ENCODE data around the gene RIMS4. TPM values are rescaled to one million over a fixed set of nuclear protein-coding genes. Genes with fewer than 3 reads are reported as not detected.

RIMS4 gene
- total and polyA plus RNA-seq, 10 of the 15 experiments (the other 5 are each of a cell fraction or from before 2014, with no cell fraction given): under 0.01 to 0.07 (median 0.05) TPM; not detected in 5

- no peak for TF ChIP-seq POLR2AphosphoS2 (IDR thresholded peaks at IDR 0.05; ENCODE audit: low read depth, low read length)
- no peak for TF ChIP-seq MXI1 (IDR thresholded peaks at IDR 0.05; ENCODE audit: low read depth, low read length)
- no peak for TF ChIP-seq E2F8 (IDR thresholded peaks at IDR 0.05; ENCODE audit: low read depth, partially characterized antibody)
Observed at GRCh38 chr20:44856856-44857448, 46.6 kb upstream of the RIMS4 start (continued).

GRCh38 chr20:44856442-44856841 is 46.1 kb upstream of the RIMS4 start:
- ATAC-seq (no peak), FAIRE-seq (no peak), DNase-seq (ENCODE audit: low read depth, low spot score) (no peak)
- H3K36me3 ChIP-seq (ENCODE audit: control insufficient read depth in 2 of 2, insufficient read depth in 2 of 2, low read length in 1 of 2): no peaks in the 10 kb centered on the region
- no peaks in the 10 kb centered on the region for H4K20me1 ChIP-seq (ENCODE audit: control insufficient read depth, insufficient read depth)
- 43% methylated on average over 2 of the region's 2 CpGs for WGBS (ENCODE audit: insufficient coverage, insufficient replicate concordance, low lambda C conversion rate, missing lambda C conversion rate)
- no peak overlapping the region for H2AFZ ChIP-seq (ENCODE audit: control insufficient read depth, low read depth, low read length)
- no peak overlapping the region for H3K27ac ChIP-seq (ENCODE audit: control insufficient read depth, insufficient read depth)
- ChIA-PET RAD21 (ENCODE audit: unreplicated experiment) (no interaction called here), SMC1A (ENCODE audit: uncharacterized antibody, unreplicated experiment) (interaction anchor here (0.7 kb wide), 1 partner anchor 173 kb away, joined by 3 read pairs; no protein-coding TSS in a partner anchor), POLR2A (no interaction called here), CTCF (interaction anchor here (1.4 kb wide), 1 partner anchor 11 kb away, joined by 6 read pairs; no protein-coding TSS in a partner anchor)
- no peaks in the 10 kb centered on the region for H3K79me2 ChIP-seq (ENCODE audit: control insufficient read depth, insufficient read depth, low read length)
- H3K4me1 ChIP-seq (ENCODE audit: control insufficient read depth, insufficient read depth, low read length): no peaks in the 10 kb centered on the region
- H3K9me3 ChIP-seq (replicated peaks; ENCODE audit: control insufficient read depth, insufficient read depth, low read length): no peaks in the 10 kb centered on the region; the same call in 2 of the 3 replicates
- no peak overlapping the region for H3K4me3 ChIP-seq
- no peak overlapping the region for H3K9ac ChIP-seq (ENCODE audit: control insufficient read depth, insufficient read depth, low read length)
- no TSS peak for BruUV-seq (replicated peaks)
- H3K27me3 ChIP-seq (replicated peaks in 1 of 2; ENCODE audit: control insufficient read depth in 2 of 2, insufficient read depth in 2 of 2, low read length in 1 of 2): no peaks in the 10 kb centered on the region
- in situ Hi-C loops (cut with MboI): no loop called here
- intact Hi-C loops (cut with micrococcal nuclease; ENCODE audit: unreplicated experiment): no loop called here
- no peak overlapping the region for H3K4me2 ChIP-seq (ENCODE audit: control insufficient read depth, insufficient read depth)
- no peak for TF ChIP-seq GABPA (IDR thresholded peaks at IDR 0.05; ENCODE audit: low read depth)
- TF ChIP-seq MLLT1 (IDR thresholded peaks at IDR 0.05): no peak
- no peak for TF ChIP-seq IRF5 (IDR thresholded peaks at IDR 0.05; ENCODE audit: borderline replicate concordance)
- TF ChIP-seq KLF5 (IDR thresholded peaks at IDR 0.05; ENCODE audit: partially characterized antibody): no peak
- TF ChIP-seq SMAD5 (IDR thresholded peaks at IDR 0.05; ENCODE audit: low read depth): no peak
- TF ChIP-seq CHD4 (IDR thresholded peaks at IDR 0.05): no peak
- no peak for TF ChIP-seq BHLHE40 (IDR thresholded peaks at IDR 0.05; ENCODE audit: borderline replicate concordance in 1 of 2, low read depth in 2 of 2, low read length in 1 of 2)
- no peak for TF ChIP-seq YY1 (IDR thresholded peaks at IDR 0.05; ENCODE audit: low read depth, low read length)
- no peak for TF ChIP-seq ATF3 (IDR thresholded peaks at IDR 0.05; ENCODE audit: borderline replicate concordance, extremely low read depth, low read depth, low read length)
- no peak for TF ChIP-seq USF1 (IDR thresholded peaks at IDR 0.05; ENCODE audit: borderline replicate concordance, extremely low read length, insufficient read depth, low read depth, low read length)
- no peak for TF ChIP-seq EP300 (IDR thresholded peaks at IDR 0.05; ENCODE audit: borderline replicate concordance in 1 of 2, control insufficient read depth in 1 of 2, low read depth in 2 of 2, low read length in 2 of 2)
